Measurements from ENCODE around the gene HDAC1. TPM values are rescaled to one million over a fixed set of nuclear protein-coding genes. Genes with fewer than 3 reads are reported as not detected.

The HDAC1 gene
- total RNA-seq (2013; cell fraction: nucleolus; rRNA removed) = 223 and 249 TPM in 2 replicates
- total RNA-seq (2014; rRNA removed) (154 and 164 TPM in 2 replicates), total RNA-seq (2014; rRNA removed; fragmentation: Illumina TruSeq; extraction: Trizol) (145 and 147 TPM in 2 replicates), total RNA-seq (2021) (153 and 154 TPM in 2 replicates), polyA plus RNA-seq (2011; rRNA removed) (285 and 331 TPM in 2 replicates), polyA plus RNA-seq (2014; fragmentation: Illumina TruSeq; extraction: Trizol) (189 and 199 TPM in 2 replicates), polyA plus RNA-seq (2014; fragmentation: Nextera tagmentation; extraction: Ambion mirVana) (100 to 1,000 TPM; 150 to 151 TPM), polyA plus RNA-seq (2014; rRNA removed) (170 and 182 TPM in 2 replicates), polyA plus RNA-seq (2016; fragmentation: Nextera tagmentation; extraction: Ambion mirVana) (100 to 1,000 TPM; 196 to 206 TPM), polyA minus RNA-seq (2011; rRNA and poly(A)+ RNA removed) (318 and 386 TPM in 2 replicates), Bru-seq, nascent RNA (percentile 76 among the genes with signal in this experiment), BruChase-seq, experiment 1, labeled RNA remaining after a 6-hour chase (percentile 89 among the genes with signal in this experiment), BruChase-seq, experiment 2, labeled RNA remaining after a 2-hour chase (percentile 85 among the genes with signal in this experiment)
- 251 TPM for polyA plus RNA-seq (2011; ENCODE audit: low read depth)
- 262 and 280 TPM in 2 replicates for polyA plus RNA-seq (2011; cell fraction: cytosol; rRNA removed)
- 560 and 603 TPM in 2 replicates for polyA plus RNA-seq (2011; cell fraction: nucleus; rRNA removed)
- 155 and 221 TPM in 2 replicates for polyA plus RNA-seq (2012)
- 63.9 and 75.7 TPM in 2 replicates for polyA minus RNA-seq (2011; cell fraction: cytosol; rRNA and poly(A)+ RNA removed)
- polyA minus RNA-seq (2011; cell fraction: nucleus; rRNA and poly(A)+ RNA removed) = 138 and 194 TPM in 2 replicates
- long read RNA-seq, experiment 1, transcript HDAC1-201 (14 exons, 2,124 nt) = major isoform, 161 of 194 reads
- long read RNA-seq, experiment 1, partial matches to known transcripts = 24 of 194 reads
- long read RNA-seq, experiment 1, other reads (novel, unspliced or antisense) = 9 of 194 reads
- long read RNA-seq, experiment 2, transcript HDAC1-201 (14 exons, 2,124 nt) = major isoform, 1,426 of 1,612 reads
- long read RNA-seq, experiment 2, transcript HDAC1-206 (7 exons, 2,409 nt) = minor isoform, 7 of 1,612 reads
- long read RNA-seq, experiment 2, partial matches to known transcripts = 84 of 1,612 reads
- long read RNA-seq, experiment 2, other reads (novel, unspliced or antisense) = 95 of 1,612 reads

DNA sequence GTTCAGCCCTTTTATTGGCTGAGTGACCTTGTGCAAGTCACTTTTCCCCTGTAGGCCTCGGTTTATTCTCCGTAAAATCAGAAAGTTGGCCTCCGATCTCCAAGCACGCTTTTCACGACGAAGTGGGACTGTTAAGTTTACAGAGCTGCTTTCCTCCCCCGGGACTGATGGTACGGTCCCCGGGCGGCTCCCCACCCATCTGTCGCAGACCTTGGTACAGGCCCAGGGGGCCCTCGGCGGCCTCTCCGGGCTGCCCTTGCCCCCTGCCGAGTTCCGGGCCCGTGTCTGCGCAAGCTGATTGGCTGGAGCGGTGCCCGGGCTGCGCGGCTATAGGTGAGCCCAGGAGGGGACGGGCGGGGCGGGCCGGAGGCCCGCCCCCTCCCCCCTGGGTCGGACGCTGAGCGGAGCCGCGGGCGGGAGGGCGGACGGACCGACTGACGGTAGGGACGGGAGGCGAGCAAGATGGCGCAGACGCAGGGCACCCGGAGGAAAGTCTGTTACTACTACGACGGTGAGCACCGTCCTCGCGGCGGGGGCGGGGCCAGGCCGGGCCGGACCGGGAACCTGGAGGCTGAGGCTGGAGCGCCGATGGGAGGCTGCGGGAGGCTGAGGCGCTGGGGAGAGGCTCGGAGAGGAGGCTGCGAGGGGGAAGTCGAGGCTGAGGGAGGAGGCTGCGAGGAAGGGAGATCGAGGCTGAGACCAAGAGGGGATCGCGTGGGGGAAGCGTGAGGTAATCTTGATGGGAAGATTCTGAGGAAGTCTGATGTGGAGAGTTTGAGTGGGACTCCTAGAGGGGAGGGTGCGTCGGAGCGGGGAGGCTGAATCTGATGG, at the start of gene HDAC1:
Gene HDAC1 (plus strand): TSS at position 376 of the 831 bp plus-strand sequence. CDS start 87 bp downstream, at position 463.
- intact Hi-C loops (cut with micrococcal nuclease; ENCODE audit: unreplicated experiment) (loop anchor here (2.0 kb wide), 1 partner anchor 37 kb away; no protein-coding TSS in a partner anchor), in situ Hi-C loops (cut with MboI) (no loop called here)
- peaks cover 3% of the 10 kb centered on the region; the same call in 1 of the 2 replicates for H3K4me1 ChIP-seq (ENCODE audit: control insufficient read depth, insufficient read depth, low read length)
- TF ChIP-seq SMARCA5 (IDR thresholded peaks at IDR 0.05) (peak; percentile 98), POLR2AphosphoS5 (IDR thresholded peaks at IDR 0.05; ENCODE audit: low read length) (peak; percentile 73), SREBF1 (IDR thresholded peaks at IDR 0.05; ENCODE audit: low read length) (peak; percentile 95), SREBF2 (IDR thresholded peaks at IDR 0.05; ENCODE audit: low read length) (no peak), BCLAF1 (IDR thresholded peaks at IDR 0.05) (peak; percentile 87), MEF2B (IDR thresholded peaks at IDR 0.05; ENCODE audit: partially characterized antibody, poor library complexity, severe bottlenecking) (no peak), ZNF687 (IDR thresholded peaks at IDR 0.05) (peak; percentile 87)
- TF ChIP-seq, protein P1, sequence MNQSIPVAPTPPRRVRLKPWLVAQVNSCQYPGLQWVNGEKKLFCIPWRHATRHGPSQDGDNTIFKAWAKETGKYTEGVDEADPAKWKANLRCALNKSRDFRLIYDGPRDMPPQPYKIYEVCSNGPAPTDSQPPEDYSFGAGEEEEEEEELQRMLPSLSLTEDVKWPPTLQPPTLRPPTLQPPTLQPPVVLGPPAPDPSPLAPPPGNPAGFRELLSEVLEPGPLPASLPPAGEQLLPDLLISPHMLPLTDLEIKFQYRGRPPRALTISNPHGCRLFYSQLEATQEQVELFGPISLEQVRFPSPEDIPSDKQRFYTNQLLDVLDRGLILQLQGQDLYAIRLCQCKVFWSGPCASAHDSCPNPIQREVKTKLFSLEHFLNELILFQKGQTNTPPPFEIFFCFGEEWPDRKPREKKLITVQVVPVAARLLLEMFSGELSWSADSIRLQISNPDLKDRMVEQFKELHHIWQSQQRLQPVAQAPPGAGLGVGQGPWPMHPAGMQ (IDR thresholded peaks at IDR 0.05; ENCODE audit: borderline replicate concordance) = no peak

More for the DNA sequence above, at the start of gene HDAC1:
- Histone ChIP-seq H3K9ac (ENCODE audit: control insufficient read depth, insufficient read depth, low read length) (peak within 1 kb of the TSS; percentile 86), H3K4me2 (ENCODE audit: control insufficient read depth, insufficient read depth) (peak within 1 kb of the TSS; percentile 91), H3K9me3 (replicated peaks; ENCODE audit: control insufficient read depth, insufficient read depth, low read length) (no peaks in the 10 kb centered on the region), H3K79me2 (ENCODE audit: control insufficient read depth, insufficient read depth, low read length) (peaks cover 47% of the 10 kb centered on the region), H4K20me1 (ENCODE audit: control insufficient read depth, insufficient read depth) (no peaks in the 10 kb centered on the region), H2AFZ (ENCODE audit: control insufficient read depth, low read depth, low read length) (peak within 1 kb of the TSS; percentile 95), H3K36me3 (ENCODE audit: control insufficient read depth in 2 of 2, insufficient read depth in 2 of 2, low read length in 1 of 2) (no peaks in the 10 kb centered on the region), H3K27me3 (replicated peaks in 1 of 2; ENCODE audit: control insufficient read depth in 2 of 2, insufficient read depth in 2 of 2, low read length in 1 of 2) (no peaks in the 10 kb centered on the region), H3K4me3 (peak within 1 kb of the TSS; percentile 100), H3K27ac (ENCODE audit: control insufficient read depth, insufficient read depth) (peak within 1 kb of the TSS; percentile 92)
- under 1% methylated on average over 52 of the region's 67 CpGs for WGBS (ENCODE audit: insufficient coverage, insufficient replicate concordance, low lambda C conversion rate, missing lambda C conversion rate)
- DNase-seq (ENCODE audit: low read depth, low spot score) (peak; percentile 83), ATAC-seq (peak; percentile 99), FAIRE-seq (peak; percentile 87)
- BruUV-seq (replicated peaks) = no TSS peak
- RAD21 ChIA-PET (ENCODE audit: unreplicated experiment) = interaction anchor here (0.6 to 4.3 kb wide), 17 partner anchors 11 to 184 kb away, joined by 3 to 25 read pairs (median 4); partner anchors contain the start of genes EIF3I, KPNA6, LCK and MARCKSL1
- POLR2A ChIA-PET = interaction anchor here (0.5 to 2.5 kb wide), 20 partner anchors 14 to 527 kb away, joined by 3 to 16 read pairs (median 4); partner anchors contain the start of genes BSDC1, CCDC28B, KPNA6 and MARCKSL1
- CTCF ChIA-PET = interaction anchor here (0.7 to 2.6 kb wide), 12 partner anchors 20 to 184 kb away, joined by 3 to 17 read pairs (median 6); partner anchors contain the start of genes KPNA6 and LCK
- SMC1A ChIA-PET (ENCODE audit: uncharacterized antibody, unreplicated experiment) = interaction anchor here (0.7 to 2.9 kb wide), 12 partner anchors 20 to 103 kb away, joined by 3 to 18 read pairs (median 6); partner anchors contain the start of gene LCK

Measured in GM12878 (cell line).